Measurements from ENCODE around the gene UQCRHL. TPM values are rescaled to one million over a fixed set of nuclear protein-coding genes. Genes with fewer than 3 reads are reported as not detected.

UQCRHL gene
- 1.4 and 1.5 TPM in 2 replicates for total RNA-seq

DNA sequence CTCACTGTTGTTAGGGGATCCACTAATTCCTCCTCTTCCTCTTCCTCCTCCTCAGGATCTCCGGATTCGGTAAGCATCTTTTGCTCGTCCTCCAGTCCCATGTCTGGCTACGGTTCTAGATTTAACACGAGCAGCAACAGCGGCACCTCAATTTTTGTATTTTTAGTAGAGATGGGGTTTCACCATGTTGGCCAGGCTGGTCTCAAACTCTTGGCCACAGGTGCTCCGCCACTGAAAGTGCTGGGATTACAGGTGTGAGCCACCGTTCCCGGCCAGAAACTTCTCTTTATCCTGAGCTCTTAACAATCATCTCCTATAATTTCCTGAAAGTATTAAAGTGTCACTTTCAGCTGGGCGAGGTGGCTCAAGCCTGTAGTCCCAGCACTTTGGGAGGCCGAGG is at the start of gene UQCRHL:
Gene UQCRHL, minus strand, starts transcription at position 101 of the 400 bp plus-strand sequence. Its CDS starts 0 bp downstream, at position 101.

DNA sequence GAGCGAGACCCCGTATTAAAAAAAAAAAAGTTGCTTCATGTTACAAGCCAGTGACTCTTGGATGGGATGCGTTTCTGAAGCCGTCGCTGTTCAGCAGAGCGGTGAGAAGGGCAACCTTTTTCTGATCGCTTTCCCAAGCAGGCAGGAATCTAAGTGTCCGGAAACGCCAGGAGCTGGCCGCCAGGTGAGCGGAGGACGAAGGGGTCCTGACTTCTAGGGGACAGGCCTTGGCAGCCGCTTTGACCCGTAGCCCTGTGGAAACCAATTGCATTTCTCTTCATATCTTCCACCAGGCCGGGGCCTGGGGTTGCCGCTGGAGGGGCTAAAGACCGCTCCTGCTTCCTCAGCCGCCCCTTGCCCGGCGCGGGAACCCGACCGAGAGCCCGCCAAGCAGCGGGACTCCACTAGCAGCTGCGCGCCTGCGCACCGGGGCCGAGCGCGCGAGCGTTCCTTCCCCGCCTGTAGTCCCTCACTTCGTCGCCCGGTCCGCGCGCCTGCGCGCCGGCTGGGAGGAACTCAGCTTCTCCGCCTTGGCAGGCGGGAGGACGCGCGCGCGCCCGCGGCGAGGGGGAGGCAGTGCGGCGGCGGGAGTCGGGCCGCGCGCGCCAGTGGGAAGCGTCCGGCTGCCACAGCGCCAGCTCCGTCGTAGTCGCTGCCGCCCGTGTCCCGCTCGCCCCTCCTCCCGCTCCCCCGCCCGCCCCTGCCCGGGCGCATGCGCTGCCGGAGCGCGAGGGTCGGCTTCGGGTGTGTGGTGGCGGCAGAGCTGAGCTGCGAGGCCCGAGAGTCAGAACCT is 39.8 kb upstream of the UQCRHL start, which contains the start of gene SPEN:
Gene SPEN, plus strand, starts transcription at position 608 of the 793 bp plus-strand sequence. CDS start 361 bp downstream, outside the sequence.

DNA sequence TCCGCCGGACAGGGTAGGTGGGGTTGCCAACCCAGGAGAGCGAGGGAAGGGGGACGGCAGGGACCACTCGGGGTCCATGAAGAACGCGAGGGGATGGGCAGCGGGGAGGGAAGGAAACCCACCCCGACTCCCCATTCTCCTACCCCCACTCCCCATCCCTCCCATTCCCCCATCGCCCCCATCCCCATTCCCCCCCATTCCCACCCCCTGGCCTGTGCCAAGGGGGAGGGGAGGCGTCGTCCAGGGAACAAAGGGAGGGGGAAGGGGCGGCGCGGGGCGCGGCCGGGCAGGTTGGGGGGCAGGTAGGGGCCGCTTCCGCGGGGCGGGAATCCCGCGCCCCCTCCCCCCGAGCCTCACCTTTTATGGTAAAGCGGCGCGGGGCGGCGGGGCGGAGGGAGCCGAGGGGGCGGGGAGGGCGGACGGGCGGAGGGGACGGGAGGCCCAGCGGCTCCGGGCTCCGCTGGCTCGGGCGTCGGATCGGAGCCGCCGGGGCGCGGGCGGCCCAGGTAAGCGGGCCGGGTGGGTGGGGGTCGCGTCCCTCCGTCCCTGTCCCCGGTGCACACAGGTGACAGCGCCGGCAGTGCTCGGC is 49.0 kb downstream of the UQCRHL start, which contains the start of gene FBLIM1:
Gene FBLIM1, plus strand, starts transcription at position 453 of the 589 bp plus-strand sequence. CDS start 6,189 bp downstream, outside the sequence.

Other genes starting within 250 kb of the UQCRHL start
- 0.52 and 1.5 TPM in 2 replicates for gene AGMAT, start 222.6 kb downstream of the UQCRHL start, total RNA-seq
- 15.4 and 19.0 TPM in 2 replicates for gene DDI2, start 190.2 kb downstream of the UQCRHL start, total RNA-seq
- 86.9 and 122 TPM in 2 replicates for gene PLEKHM2, start 123.3 kb downstream of the UQCRHL start, total RNA-seq
- 0.73 and 1.3 TPM in 2 replicates for gene SLC25A34, start 71.4 kb downstream of the UQCRHL start, total RNA-seq
- gene TMEM82, start 65.2 kb downstream of the UQCRHL start, total RNA-seq = not detected in 2 replicates
- gene FBLIM1, start 48.9 kb downstream of the UQCRHL start, total RNA-seq = 121 and 208 TPM in 2 replicates
- 28.5 and 30.1 TPM in 2 replicates for gene SPEN, start 40.1 kb upstream of the UQCRHL start, total RNA-seq
- 26.9 and 34.9 TPM in 2 replicates for gene ZBTB17, start 168.5 kb upstream of the UQCRHL start, total RNA-seq
- gene SRARP, start 196.6 kb upstream of the UQCRHL start, total RNA-seq = not detected in 2 replicates
- gene HSPB7, start 210.4 kb upstream of the UQCRHL start, total RNA-seq = 45.2 and 102 TPM in 2 replicates
- 0.33 TPM in 1 of 2 replicates, not detected in the other for gene CLCNKA, start 214.4 kb upstream of the UQCRHL start, total RNA-seq
- gene CLCNKB, start 236.1 kb upstream of the UQCRHL start, total RNA-seq = 0.07 TPM in 2 replicates

All from smooth muscle cell of the pulmonary artery (primary cell).